ENCODE results near the gene CACNA1G. TPM values are rescaled to one million over a fixed set of nuclear protein-coding genes. Genes with fewer than 3 reads are reported as not detected.

The CACNA1G gene
- total RNA-seq, 1 donor from 2014 or later = not detected

- no peak for TF ChIP-seq CTCF (conservative IDR thresholded peaks at IDR 0.05; ENCODE audit: low read depth, low read length)
- no peak overlapping the region for H3K4me3 ChIP-seq (ENCODE audit: low read depth, low read length)
- DNase-seq (ENCODE audit: low read depth) = no peak
Measured at GRCh38 chr17:50638606-50638965, 78.1 kb downstream of the CACNA1G start.

GRCh38 chr17:50638966-50639713, 78.6 kb downstream of the CACNA1G start:
- peak; percentile 86 for DNase-seq (ENCODE audit: low read depth)
- H3K4me3 ChIP-seq (ENCODE audit: low read depth, low read length) = no peak overlapping the region

GRCh38 chr17:50640686-50641351, 80.3 kb downstream of the CACNA1G start:
- TF ChIP-seq CTCF (conservative IDR thresholded peaks at IDR 0.05; ENCODE audit: low read depth, low read length) = no peak
- no peak for DNase-seq (ENCODE audit: low read depth)
- H3K4me3 ChIP-seq (ENCODE audit: low read depth, low read length) = no peak overlapping the region

More at GRCh38 chr17:50638966-50639713, 78.6 kb downstream of the CACNA1G start:
- TF ChIP-seq CTCF (conservative IDR thresholded peaks at IDR 0.05; ENCODE audit: low read depth, low read length) = no peak

- no peak for TF ChIP-seq CTCF (conservative IDR thresholded peaks at IDR 0.05; ENCODE audit: low read depth, low read length)
- DNase-seq (ENCODE audit: low read depth) = no peak
- H3K4me3 ChIP-seq (ENCODE audit: low read depth, low read length) = no peak overlapping the region
Measured at GRCh38 chr17:50641357-50641756, 80.8 kb downstream of the CACNA1G start.

- H3K4me3 ChIP-seq (ENCODE audit: low read depth, low read length) = no peak overlapping the region
- TF ChIP-seq CTCF (conservative IDR thresholded peaks at IDR 0.05; ENCODE audit: low read depth, low read length) = no peak
- no peak for DNase-seq (ENCODE audit: low read depth)
Measured at GRCh38 chr17:50642071-50642721, 81.7 kb downstream of the CACNA1G start.

- H3K4me3 ChIP-seq (ENCODE audit: low read depth, low read length) = no peak overlapping the region
- no peak for DNase-seq (ENCODE audit: low read depth)
- TF ChIP-seq CTCF (conservative IDR thresholded peaks at IDR 0.05; ENCODE audit: low read depth, low read length) = no peak
Measured at GRCh38 chr17:50642722-50643656, 82.5 kb downstream of the CACNA1G start.

Measured in epithelial cell of proximal tubule (primary cell).